H9 (cell line): ENCODE data around the gene PROCA1. TPM values are rescaled to one million over a fixed set of nuclear protein-coding genes. Genes with fewer than 3 reads are reported as not detected.

Experiments
- DNase-seq: peaks from one replicate; pipeline ENCODE4 v3.0.0-alpha.2; 2017
- H2AFZ ChIP-seq: one replicate; pipeline ENCODE4 v1.6.1; 2013; ENCODE audit warnings: mild to moderate bottlenecking, low read length, control low read depth, moderate library complexity
- H2AK5ac ChIP-seq: 2 replicates; pipeline ENCODE4 v1.6.1; 2013; ENCODE audit warnings: low read length, control low read depth, mixed read lengths; ENCODE audit not compliant: insufficient read length
- H2BK120ac ChIP-seq: one replicate; pipeline ENCODE4 v1.6.1; 2013; ENCODE audit warnings: low read depth, mild to moderate bottlenecking, low read length, control low read depth, inconsistent platforms; ENCODE audit not compliant: poor library complexity, severe bottlenecking
- H2BK12ac ChIP-seq: 2 replicates; pipeline ENCODE4 v1.6.1; 2013; ENCODE audit warnings: low read length, control low read depth, mixed read lengths, low read depth; ENCODE audit not compliant: insufficient read length
- H2BK15ac ChIP-seq: 2 replicates; pipeline ENCODE4 v1.6.1; 2013; ENCODE audit warnings: low read depth, low read length, control low read depth
- H2BK20ac ChIP-seq: one replicate; pipeline ENCODE4 v1.6.1; 2013; ENCODE audit warnings: low read depth, mild to moderate bottlenecking, low read length, control low read depth, inconsistent platforms; ENCODE audit not compliant: poor library complexity, severe bottlenecking
- H2BK5ac ChIP-seq: 2 replicates; pipeline ENCODE4 v1.6.1; 2013; ENCODE audit warnings: low read length, control low read depth, mixed read lengths; ENCODE audit not compliant: insufficient read length
- H3K14ac ChIP-seq: 2 replicates; pipeline ENCODE4 v1.6.1; 2013; ENCODE audit warnings: low read length, control low read depth; ENCODE audit not compliant: insufficient read depth
- H3K18ac ChIP-seq: 2 replicates; pipeline ENCODE4 v1.6.1; 2013; ENCODE audit warnings: low read depth, mild to moderate bottlenecking, mixed read lengths, low read length, control low read depth; ENCODE audit not compliant: insufficient read length
- H3K23ac ChIP-seq: 2 replicates; pipeline ENCODE4 v1.6.1; 2013; ENCODE audit warnings: low read length, control low read depth, mixed read lengths, low read depth; ENCODE audit not compliant: insufficient read length
- H3K23me2 ChIP-seq: 2 replicates; pipeline ENCODE4 v1.6.1; 2013; ENCODE audit warnings: low read depth, mild to moderate bottlenecking, mixed read lengths, low read length, control low read depth; ENCODE audit not compliant: insufficient read length, poor library complexity, severe bottlenecking
- H3K27ac ChIP-seq: 2 replicates; pipeline ENCODE4 v1.5.1; 2013; ENCODE audit warnings: low read length, control low read depth, mixed read lengths, low read depth; ENCODE audit not compliant: insufficient read length
- H3K27me3 ChIP-seq: 2 replicates; pipeline ENCODE4 v1.6.1; 2013; ENCODE audit warnings: low read length, control low read depth, inconsistent platforms; ENCODE audit not compliant: insufficient read depth
- H3K4ac ChIP-seq: 2 replicates; pipeline ENCODE4 v1.6.1; 2013; ENCODE audit warnings: low read depth, mild to moderate bottlenecking, control low read depth, inconsistent platforms, low read length, moderate library complexity
- H3K4me1 ChIP-seq: 2 replicates; pipeline ENCODE4 v1.6.1; 2013; ENCODE audit warnings: low read length, control low read depth, inconsistent platforms; ENCODE audit not compliant: insufficient read depth
- H3K4me2 ChIP-seq: 2 replicates; pipeline ENCODE4 v1.6.1; 2013; ENCODE audit warnings: low read length, control low read depth, mixed read lengths; ENCODE audit not compliant: insufficient read length, insufficient read depth
- H3K56ac ChIP-seq: 2 replicates; pipeline ENCODE4 v1.6.1; 2013; ENCODE audit warnings: low read depth, mild to moderate bottlenecking, mixed read lengths, low read length, control low read depth; ENCODE audit not compliant: insufficient read length
- H3K79me1 ChIP-seq: 2 replicates; pipeline ENCODE4 v1.6.1; 2013; ENCODE audit warnings: low read depth, mild to moderate bottlenecking, moderate library complexity, low read length, control low read depth, inconsistent platforms; ENCODE audit not compliant: insufficient read depth, poor library complexity, severe bottlenecking
- H3K79me2 ChIP-seq: 2 replicates; pipeline ENCODE4 v1.6.1; 2013; ENCODE audit warnings: low read length, control low read depth, inconsistent platforms; ENCODE audit not compliant: insufficient read depth
- H3K9ac ChIP-seq: 2 replicates; pipeline ENCODE4 v1.6.1; 2013; ENCODE audit warnings: low read length, control low read depth, mixed read lengths; ENCODE audit not compliant: insufficient read length; ENCODE audit errors: extremely low read depth
- H3K9me3 ChIP-seq: one replicate; pipeline ENCODE4 v1.6.1; 2013; ENCODE audit warnings: low read depth, low read length, inconsistent platforms; ENCODE audit not compliant: control insufficient read depth
- H3T11ph ChIP-seq: one replicate; pipeline ENCODE4 v1.6.1; 2013; ENCODE audit warnings: mild to moderate bottlenecking, low read length, control low read depth, inconsistent platforms
- H4K20me1 ChIP-seq: one replicate; pipeline ENCODE4 v1.6.1; 2013; ENCODE audit not compliant: control insufficient read depth, insufficient read length, insufficient read depth
- H4K5ac ChIP-seq: 2 replicates; pipeline ENCODE4 v1.6.1; 2013; ENCODE audit warnings: low read depth, mild to moderate bottlenecking, mixed read lengths, low read length, control low read depth; ENCODE audit not compliant: insufficient read length
- H4K8ac ChIP-seq: replicated peaks from 2 replicates; pipeline ENCODE4 v1.6.1; 2013; ENCODE audit warnings: low read length, control low read depth, mixed read lengths, low read depth; ENCODE audit not compliant: insufficient read length
- H4K91ac ChIP-seq: 2 replicates; pipeline ENCODE4 v1.6.1; 2013; ENCODE audit warnings: low read depth, mild to moderate bottlenecking, moderate library complexity, mixed read lengths, low read length, control low read depth; ENCODE audit not compliant: insufficient read length
- H3K27ac Mint-ChIP-seq, 3 experiments: 2 replicates in 2 of 3; 3 replicates in 1 of 3; pipeline ENCODE4 v1.8.0; 2020 to 2021; ENCODE audit warnings: mixed read lengths in 3 of 3, mild to moderate bottlenecking in 1 of 3, moderate library complexity in 1 of 3
- H3K27me3 Mint-ChIP-seq: 2 replicates; pipeline ENCODE4 v1.8.0; 2021; ENCODE audit warnings: low read depth, mild to moderate bottlenecking, moderate library complexity, mixed read lengths
- H3K36me3 Mint-ChIP-seq, 3 experiments: 2 replicates in 2 of 3; 3 replicates in 1 of 3; pipeline ENCODE4 v1.8.0; 2020 to 2021; ENCODE audit warnings: low read depth in 3 of 3, mixed read lengths in 3 of 3; ENCODE audit not compliant: insufficient read depth in 1 of 3
- H3K4me1 Mint-ChIP-seq, 2 experiments: 2 replicates each; pipeline ENCODE4 v1.8.0; 2020; ENCODE audit warnings: mixed read lengths in 2 of 2
- H3K4me3 Mint-ChIP-seq, 2 experiments: 2 replicates in 1 of 2; 3 replicates in 1 of 2; pipeline ENCODE4 v1.8.0; 2020 to 2021; ENCODE audit warnings: mild to moderate bottlenecking in 2 of 2, mixed read lengths in 2 of 2, moderate library complexity in 1 of 2
- H3K9me3 Mint-ChIP-seq, 2 experiments: 2 replicates in 1 of 2; 3 replicates in 1 of 2; pipeline ENCODE4 v1.8.0; 2020; ENCODE audit warnings: mild to moderate bottlenecking in 2 of 2, mixed read lengths in 2 of 2, moderate library complexity in 1 of 2
- CTCF ChIP-seq: fragments of 200-600 bp; sonication (generic); conservative IDR thresholded peaks from 3 replicates; pipeline ENCODE4 v1.8.0; 2021; ENCODE audit warnings: antibody characterized with exemption, mild to moderate bottlenecking
- WGBS: extraction: QIAGEN DNeasy Blood & Tissue Kit; methylation state at CpG from one replicate; pipeline ENCODE4 v1.1.7; 2013; ENCODE audit warnings: missing lambda C conversion rate, low lambda C conversion rate, mixed read lengths; ENCODE audit not compliant: insufficient read length; ENCODE audit errors: extremely low coverage; 5-methylcytosine and 5-hydroxymethylcytosine counted together
- total RNA-seq: library from RNA; stranded (reverse); gene quantifications from 2 replicates; pipeline ENCODE4 v1.2.1, GENCODE V29; 2021

Gene PROCA1
- total RNA-seq, 1 experiment from 2014 or later = 15.0 TPM

DNA sequence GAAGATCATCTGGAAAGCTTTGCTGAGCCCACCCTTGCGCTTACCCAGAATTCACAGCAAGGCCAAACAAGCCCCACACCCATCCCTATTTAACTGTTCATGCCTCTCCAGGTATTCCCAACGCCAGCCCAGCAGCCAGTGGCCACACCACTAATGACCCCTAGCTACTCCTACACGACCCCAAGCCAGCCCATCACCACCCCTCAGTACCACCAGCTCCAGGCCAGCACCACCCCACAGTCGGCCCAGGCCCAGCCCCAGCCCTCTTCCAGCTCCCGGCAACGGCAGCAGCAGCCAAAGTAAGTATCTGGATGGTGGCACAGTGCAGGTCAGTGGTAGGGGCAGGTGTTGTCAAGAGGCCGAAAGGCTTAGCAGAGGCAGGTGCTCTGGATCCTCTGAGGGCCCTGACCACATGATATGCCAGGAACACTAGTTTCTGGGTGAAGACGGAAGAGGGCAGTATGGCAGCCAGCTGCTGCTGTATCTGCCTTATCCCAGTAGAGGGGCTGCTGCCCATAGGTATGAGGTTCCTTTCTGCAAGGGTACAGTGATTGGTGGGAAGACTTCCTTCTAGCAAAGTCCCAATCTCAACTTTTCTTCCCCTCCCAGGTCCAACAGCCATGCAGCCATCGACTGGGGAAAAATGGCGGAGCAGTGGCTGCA lies 10.7 kb downstream of the PROCA1 start:
- Histone ChIP-seq H4K20me1 (peaks cover 4% of the 10 kb centered on the region), H4K8ac (no peak overlapping the region), H3K4me1 (no peaks in the 10 kb centered on the region), H4K5ac (no peak overlapping the region), H3K14ac (no peak overlapping the region), H3K27ac (no peak overlapping the region), H2BK20ac (no peak overlapping the region), H3K27me3 (no peaks in the 10 kb centered on the region), H3K79me1 (no peaks in the 10 kb centered on the region), H2AK5ac (no peak overlapping the region), H3K23ac (no peak overlapping the region), H3K23me2 (no peaks in the 10 kb centered on the region), H3K4ac (no peak overlapping the region), H2BK5ac (no peak overlapping the region), H2BK15ac (no peak overlapping the region), H3T11ph (no peak overlapping the region), H3K18ac (no peak overlapping the region), H4K91ac (no peak overlapping the region), H3K4me2 (no peak overlapping the region), H3K56ac (no peak overlapping the region), H2AFZ (no peak overlapping the region), H2BK120ac (no peak overlapping the region), H2BK12ac (no peak overlapping the region), H3K9me3 (no peaks in the 10 kb centered on the region), H3K9ac (no peak overlapping the region), H3K79me2 (no peaks in the 10 kb centered on the region)
- H3K27ac Mint-ChIP-seq = peak overlapping the region in 1 of 3 experiments; percentile 35; a peak in 2 of 7 replicates
- TF ChIP-seq CTCF = peak; percentile 19; the same call in 1 of the 3 replicates
- no peak for DNase-seq
- H3K4me1 Mint-ChIP-seq = peaks cover 19 to 21% of the 10 kb centered on the region in 2 experiments
- WGBS = no CpG with 5 or more reads among the region's 10 CpGs
- peak overlapping the region in 1 of 2 experiments; percentile 54; a peak in 1 of 5 replicates for H3K4me3 Mint-ChIP-seq
- H3K27me3 Mint-ChIP-seq = no peaks in the 10 kb centered on the region
- H3K9me3 Mint-ChIP-seq = no peaks in the 10 kb centered on the region
- H3K36me3 Mint-ChIP-seq = peaks cover 40 to 90% (median 81%) of the 10 kb centered on the region in 3 experiments; a peak in 6 of 7 replicates
